PFSK-1 (cell line): ENCODE measurements around the gene CLEC4F.

Source experiments
- FOXP2 ChIP-seq: optimal IDR thresholded peaks from 2 replicates; pipeline ENCODE3; 2011; ENCODE audit warnings: borderline replicate concordance, control low read depth, inconsistent platforms; ENCODE audit not compliant: insufficient read depth; ENCODE audit errors: extremely low read length, extremely low read depth
- POLR2AphosphoS5 ChIP-seq: IDR thresholded peaks from 2 replicates; pipeline ENCODE4 v1.6.1; 2012; ENCODE audit warnings: low read depth, mild to moderate bottlenecking, control low read depth, low read length, moderate library complexity
- TF ChIP-seq, protein P1 (sequence below), 2 experiments: IDR thresholded peaks; 2 replicates each; pipeline versions ENCODE4 v1.6.1 to v1.8.0; 2011 to 2012; ENCODE audit warnings: low read depth in 2 of 2, low read length in 2 of 2, control low read depth in 1 of 2, inconsistent platforms in 1 of 2, mild to moderate bottlenecking in 1 of 2, moderate library complexity in 1 of 2; ENCODE audit not compliant: insufficient read depth in 1 of 2

DNA sequence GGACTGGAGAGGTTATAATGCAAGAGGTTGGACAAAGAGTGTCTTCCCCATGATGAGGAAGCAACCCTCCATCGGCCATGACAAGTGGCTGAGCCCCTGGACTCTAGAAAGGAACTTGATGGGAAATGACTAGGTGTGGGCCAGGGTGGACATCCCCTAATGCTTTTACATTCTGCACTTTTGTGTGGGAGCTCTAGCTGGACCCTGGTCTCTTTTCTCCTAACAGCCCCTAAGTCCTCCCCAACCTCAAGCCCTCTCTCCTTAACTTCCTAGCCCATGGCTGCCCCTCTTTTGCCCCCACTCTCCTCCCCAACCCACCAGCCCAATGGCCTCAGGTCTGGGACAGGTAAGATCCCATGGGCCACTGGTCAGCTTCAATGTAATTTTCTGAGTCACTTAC is 12.8 kb upstream of the CLEC4F start:
- TF ChIP-seq, protein P1, sequence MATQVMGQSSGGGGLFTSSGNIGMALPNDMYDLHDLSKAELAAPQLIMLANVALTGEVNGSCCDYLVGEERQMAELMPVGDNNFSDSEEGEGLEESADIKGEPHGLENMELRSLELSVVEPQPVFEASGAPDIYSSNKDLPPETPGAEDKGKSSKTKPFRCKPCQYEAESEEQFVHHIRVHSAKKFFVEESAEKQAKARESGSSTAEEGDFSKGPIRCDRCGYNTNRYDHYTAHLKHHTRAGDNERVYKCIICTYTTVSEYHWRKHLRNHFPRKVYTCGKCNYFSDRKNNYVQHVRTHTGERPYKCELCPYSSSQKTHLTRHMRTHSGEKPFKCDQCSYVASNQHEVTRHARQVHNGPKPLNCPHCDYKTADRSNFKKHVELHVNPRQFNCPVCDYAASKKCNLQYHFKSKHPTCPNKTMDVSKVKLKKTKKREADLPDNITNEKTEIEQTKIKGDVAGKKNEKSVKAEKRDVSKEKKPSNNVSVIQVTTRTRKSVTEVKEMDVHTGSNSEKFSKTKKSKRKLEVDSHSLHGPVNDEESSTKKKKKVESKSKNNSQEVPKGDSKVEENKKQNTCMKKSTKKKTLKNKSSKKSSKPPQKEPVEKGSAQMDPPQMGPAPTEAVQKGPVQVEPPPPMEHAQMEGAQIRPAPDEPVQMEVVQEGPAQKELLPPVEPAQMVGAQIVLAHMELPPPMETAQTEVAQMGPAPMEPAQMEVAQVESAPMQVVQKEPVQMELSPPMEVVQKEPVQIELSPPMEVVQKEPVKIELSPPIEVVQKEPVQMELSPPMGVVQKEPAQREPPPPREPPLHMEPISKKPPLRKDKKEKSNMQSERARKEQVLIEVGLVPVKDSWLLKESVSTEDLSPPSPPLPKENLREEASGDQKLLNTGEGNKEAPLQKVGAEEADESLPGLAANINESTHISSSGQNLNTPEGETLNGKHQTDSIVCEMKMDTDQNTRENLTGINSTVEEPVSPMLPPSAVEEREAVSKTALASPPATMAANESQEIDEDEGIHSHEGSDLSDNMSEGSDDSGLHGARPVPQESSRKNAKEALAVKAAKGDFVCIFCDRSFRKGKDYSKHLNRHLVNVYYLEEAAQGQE (IDR thresholded peaks at IDR 0.05; ENCODE audit: insufficient read depth in 1 of 2, low read depth in 2 of 2, low read length in 2 of 2) = no peak
- no peak for TF ChIP-seq POLR2AphosphoS5
- TF ChIP-seq FOXP2 = no peak
